Karpas-422 (cell line): ENCODE data around the gene SPTBN5. TPM values are rescaled to one million over a fixed set of nuclear protein-coding genes. Genes with fewer than 3 reads are reported as not detected.

Experiments
- DNase-seq: peaks from one replicate; pipeline ENCODE4 v3.0.0-alpha.2; 2015
- H2AFZ ChIP-seq: fragments of 200-600 bp; sonication (generic); 2 replicates; pipeline ENCODE4 v1.6.1; 2014; ENCODE audit warnings: antibody characterized with exemption, low read length, mixed read lengths
- H3K27ac ChIP-seq: fragments of 200-600 bp; sonication (generic); 2 replicates; pipeline ENCODE4 v1.5.1; 2014; ENCODE audit warnings: mild to moderate bottlenecking, low read length, moderate library complexity
- H3K27me3 ChIP-seq: fragments of 200-600 bp; sonication (generic); 2 replicates; pipeline ENCODE4 v1.6.1; 2014; ENCODE audit warnings: low read length, mixed read lengths
- H3K36me3 ChIP-seq: fragments of 200-600 bp; sonication (generic); 2 replicates; pipeline ENCODE4 v1.6.1; 2014; ENCODE audit warnings: low read length, mixed read lengths; ENCODE audit not compliant: insufficient read depth
- H3K4me1 ChIP-seq: fragments of 200-600 bp; sonication (generic); 2 replicates; pipeline ENCODE4 v1.6.1; 2014; ENCODE audit warnings: mild to moderate bottlenecking, low read length, mixed read lengths
- H3K4me2 ChIP-seq: fragments of 200-600 bp; sonication (generic); 2 replicates; pipeline ENCODE4 v1.6.1; 2014; ENCODE audit warnings: low read length, low read depth, mild to moderate bottlenecking; ENCODE audit not compliant: poor library complexity, severe bottlenecking
- H3K4me3 ChIP-seq: fragments of 200-600 bp; sonication (generic); 2 replicates; pipeline ENCODE4 v1.5.1; 2014; ENCODE audit warnings: mild to moderate bottlenecking, antibody characterized with exemption, low read length, mixed read lengths
- H3K79me2 ChIP-seq: fragments of 200-600 bp; sonication (generic); 2 replicates; pipeline ENCODE4 v1.6.1; 2014; ENCODE audit warnings: mild to moderate bottlenecking, low read length, mixed read lengths
- H3K9ac ChIP-seq: fragments of 200-600 bp; sonication (generic); 2 replicates; pipeline ENCODE4 v1.6.0; 2014; ENCODE audit warnings: low read length
- H3K9me2 ChIP-seq: fragments of 200-600 bp; sonication (generic), shearing (Covaris generic); replicated peaks from 2 replicates; pipeline ENCODE4 v1.6.0; 2014; ENCODE audit warnings: mild to moderate bottlenecking, low read length, moderate library complexity; ENCODE audit not compliant: insufficient read depth
- H3K9me3 ChIP-seq: fragments of 300-700, 200-600 bp; sonication (generic); 2 replicates; pipeline ENCODE4 v1.6.1; 2014; ENCODE audit warnings: low read length, mixed read lengths
- H4K20me1 ChIP-seq: fragments of 200-600 bp; sonication (generic); 2 replicates; pipeline ENCODE4 v1.6.1; 2014; ENCODE audit warnings: mild to moderate bottlenecking, antibody characterized with exemption, low read length, low read depth; ENCODE audit not compliant: insufficient read depth
- total RNA-seq: library from RNA; depleted of rRNA; stranded (reverse); fragments of >200 nt; shearing (Covaris generic); gene quantifications from 2 replicates; pipeline ENCODE4 v1.2.3, GENCODE V29; 2014; ENCODE audit warnings: low replicate concordance

SPTBN5 gene
- total RNA-seq, 1 experiment from 2014 or later: 0.11 TPM

DNA sequence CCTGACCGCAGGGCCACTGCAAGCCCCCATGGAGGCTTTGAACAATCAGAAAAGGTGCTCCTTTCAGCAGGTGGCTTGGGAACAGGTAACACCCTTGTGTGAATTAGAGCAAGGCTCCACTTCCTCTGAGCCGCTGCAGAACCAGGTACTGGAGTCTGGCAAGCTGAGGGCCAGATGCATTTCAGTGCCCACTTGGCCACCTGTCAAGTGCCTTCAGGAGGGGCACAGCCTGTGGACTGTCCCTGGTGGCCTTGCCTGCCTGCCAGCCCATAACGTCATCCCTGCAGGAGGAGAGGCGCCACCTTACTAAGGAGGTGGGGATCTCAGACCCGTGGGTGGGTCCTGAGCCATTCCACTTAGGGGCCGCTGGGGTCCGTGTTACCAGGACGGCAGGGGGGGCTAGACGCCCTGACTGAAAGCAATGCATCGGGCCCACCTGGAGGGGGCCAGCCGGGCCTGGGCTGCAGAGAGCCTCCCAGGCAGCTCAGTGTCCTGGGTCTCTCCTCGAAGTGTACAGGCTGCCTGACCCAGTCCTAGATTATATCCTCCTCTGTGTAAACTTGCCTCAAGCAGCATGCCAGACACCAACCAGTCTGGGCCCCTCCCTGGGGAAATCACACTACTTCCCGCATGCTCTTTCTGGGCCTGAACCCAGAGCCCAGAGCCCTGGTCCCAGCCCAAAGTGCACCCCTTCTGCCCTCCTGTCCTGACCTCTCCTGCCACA is 16.1 kb downstream of the SPTBN5 start:
- no peaks in the 10 kb centered on the region for H3K27me3 ChIP-seq
- H4K20me1 ChIP-seq: no peaks in the 10 kb centered on the region
- H3K36me3 ChIP-seq: no peaks in the 10 kb centered on the region
- no peak overlapping the region for H2AFZ ChIP-seq
- DNase-seq: no peak
- H3K9ac ChIP-seq: no peak overlapping the region
- H3K27ac ChIP-seq: no peak overlapping the region
- H3K4me1 ChIP-seq: no peaks in the 10 kb centered on the region
- H3K79me2 ChIP-seq: no peaks in the 10 kb centered on the region
- H3K4me3 ChIP-seq: no peak overlapping the region
- H3K9me3 ChIP-seq: no peaks in the 10 kb centered on the region
- H3K9me2 ChIP-seq: no peaks in the 10 kb centered on the region
- no peak overlapping the region for H3K4me2 ChIP-seq

GRCh38 chr15:41876689-41877088 is 17.2 kb downstream of the SPTBN5 start:
- DNase-seq: no peak
- Histone ChIP-seq H3K36me3 (no peaks in the 10 kb centered on the region), H3K9me3 (no peaks in the 10 kb centered on the region), H3K79me2 (no peaks in the 10 kb centered on the region), H4K20me1 (0 out of 2 replicates have a peak, but pooled peaks cover 3% of the 10 kb centered on the region), H3K27ac (no peak overlapping the region), H3K9ac (no peak overlapping the region), H2AFZ (no peak overlapping the region), H3K9me2 (no peaks in the 10 kb centered on the region), H3K4me2 (no peak overlapping the region), H3K4me3 (no peak overlapping the region), H3K27me3 (no peaks in the 10 kb centered on the region), H3K4me1 (no peaks in the 10 kb centered on the region)

DNA sequence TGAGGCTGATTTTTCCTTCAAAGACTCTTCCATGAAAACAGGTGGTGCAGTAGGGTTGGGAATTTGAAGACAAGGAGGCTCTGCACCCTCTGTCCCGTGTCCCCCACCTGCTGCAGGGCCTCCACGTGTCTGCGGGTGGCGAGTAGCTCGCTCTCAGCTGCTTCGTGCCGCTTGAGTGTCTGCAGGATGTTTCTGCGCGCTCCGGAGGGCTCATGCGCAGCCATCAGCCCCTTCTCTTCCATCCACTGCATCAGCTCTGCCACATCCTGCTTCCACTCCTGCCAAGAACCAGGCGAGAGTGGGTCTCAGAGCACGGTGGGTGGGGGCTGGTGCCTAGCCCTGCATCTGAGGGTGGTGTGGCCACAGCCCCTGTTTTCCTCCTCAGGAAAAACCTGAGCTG is 17.8 kb downstream of the SPTBN5 start:
- DNase-seq: no peak
- H3K36me3 ChIP-seq: no peaks in the 10 kb centered on the region
- H3K4me3 ChIP-seq: no peak overlapping the region
- H4K20me1 ChIP-seq: 0 out of 2 replicates have a peak, but pooled peaks cover 3% of the 10 kb centered on the region
- H3K27me3 ChIP-seq: no peaks in the 10 kb centered on the region
- no peak overlapping the region for H2AFZ ChIP-seq
- no peaks in the 10 kb centered on the region for H3K9me3 ChIP-seq
- no peak overlapping the region for H3K9ac ChIP-seq
- H3K4me1 ChIP-seq: no peaks in the 10 kb centered on the region
- H3K79me2 ChIP-seq: no peaks in the 10 kb centered on the region
- H3K9me2 ChIP-seq: no peaks in the 10 kb centered on the region
- H3K4me2 ChIP-seq: no peak overlapping the region
- no peak overlapping the region for H3K27ac ChIP-seq

DNA sequence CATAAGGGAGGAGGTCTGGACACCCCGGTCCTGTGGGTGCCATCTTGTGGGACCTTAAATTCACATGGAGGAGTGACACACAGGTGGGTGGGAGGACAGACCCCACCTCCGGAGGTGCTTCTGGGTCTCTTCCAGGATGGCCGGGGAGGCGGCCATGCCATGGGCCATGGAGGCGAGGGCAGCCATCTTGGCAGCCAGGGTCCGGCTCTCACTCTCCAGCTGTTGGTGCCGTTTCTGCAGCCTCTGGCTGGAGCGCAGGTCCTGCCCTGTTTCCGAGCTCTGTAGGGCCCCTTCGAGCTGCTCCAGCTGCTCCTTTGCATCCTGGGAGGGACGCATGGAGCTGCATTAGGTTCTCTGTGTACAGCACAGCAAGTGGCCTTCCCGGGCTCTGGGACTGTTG is 19.1 kb downstream of the SPTBN5 start:
- H3K9me2 ChIP-seq: no peaks in the 10 kb centered on the region
- H3K4me2 ChIP-seq: no peak overlapping the region
- H3K36me3 ChIP-seq: no peaks in the 10 kb centered on the region
- H3K79me2 ChIP-seq: no peaks in the 10 kb centered on the region
- no peak for DNase-seq
- H3K27ac ChIP-seq: no peak overlapping the region
- no peak overlapping the region for H3K9ac ChIP-seq
- H3K27me3 ChIP-seq: no peaks in the 10 kb centered on the region
- H2AFZ ChIP-seq: no peak overlapping the region
- H3K4me3 ChIP-seq: no peak overlapping the region
- H4K20me1 ChIP-seq: 0 out of 2 replicates have a peak, but pooled peaks cover 3% of the 10 kb centered on the region
- no peaks in the 10 kb centered on the region for H3K4me1 ChIP-seq
- H3K9me3 ChIP-seq: no peaks in the 10 kb centered on the region

- Histone ChIP-seq H4K20me1 (0 out of 2 replicates have a peak, but pooled peaks cover 3% of the 10 kb centered on the region), H3K36me3 (no peaks in the 10 kb centered on the region), H3K4me3 (no peak overlapping the region), H3K27me3 (no peaks in the 10 kb centered on the region), H3K27ac (no peak overlapping the region), H3K4me1 (no peaks in the 10 kb centered on the region), H2AFZ (no peak overlapping the region), H3K9me2 (no peaks in the 10 kb centered on the region), H3K9ac (no peak overlapping the region), H3K4me2 (no peak overlapping the region), H3K79me2 (no peaks in the 10 kb centered on the region), H3K9me3 (no peaks in the 10 kb centered on the region)
- no peak for DNase-seq
Observed at GRCh38 chr15:41873711-41874110, 20.1 kb downstream of the SPTBN5 start.

- Histone ChIP-seq H3K4me1 (no peaks in the 10 kb centered on the region), H3K4me3 (no peak overlapping the region), H3K9me2 (no peaks in the 10 kb centered on the region), H4K20me1 (0 out of 2 replicates have a peak, but pooled peaks cover 3% of the 10 kb centered on the region), H3K36me3 (no peaks in the 10 kb centered on the region), H3K9ac (no peak overlapping the region), H3K79me2 (no peaks in the 10 kb centered on the region), H3K27ac (no peak overlapping the region), H2AFZ (no peak overlapping the region), H3K4me2 (no peak overlapping the region), H3K27me3 (no peaks in the 10 kb centered on the region), H3K9me3 (no peaks in the 10 kb centered on the region)
- no peak for DNase-seq
Observed at GRCh38 chr15:41872166-41872747, 21.6 kb downstream of the SPTBN5 start.

DNA sequence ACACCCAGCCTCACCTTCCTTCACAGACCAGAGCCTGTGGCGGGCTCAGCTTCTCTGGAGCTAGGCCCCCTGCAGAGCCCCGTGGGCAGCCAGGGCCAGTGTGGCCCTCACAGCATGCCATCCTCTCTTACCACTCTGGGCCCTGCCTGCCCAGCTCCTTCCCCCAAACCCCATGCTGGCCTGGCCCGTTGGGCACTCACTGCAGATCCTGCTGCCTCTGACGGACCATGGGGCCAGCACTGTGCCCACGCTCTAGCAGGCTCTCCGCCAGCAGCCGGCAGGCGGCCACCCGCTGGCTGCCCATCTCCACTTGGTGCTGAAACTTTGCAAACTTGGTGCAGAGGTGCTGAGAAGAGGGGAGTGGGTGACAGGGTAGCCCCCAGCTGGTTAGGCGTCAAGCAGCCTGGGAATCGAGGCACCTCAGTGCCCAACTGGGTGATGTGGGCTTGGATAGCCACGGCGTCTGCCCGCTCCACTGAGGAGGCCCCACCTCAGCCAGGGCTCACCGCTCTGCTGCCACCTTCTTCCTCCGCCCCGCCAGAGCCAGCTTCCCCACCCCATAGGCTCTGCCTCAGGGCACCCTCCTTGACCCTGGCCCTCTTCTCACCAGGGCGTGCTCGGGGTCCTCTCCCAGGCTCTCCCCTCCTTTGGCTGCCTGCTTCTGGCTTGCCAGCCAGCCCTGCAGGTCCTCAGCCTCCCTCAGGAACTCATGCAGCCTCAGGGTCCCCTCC is 22.5 kb downstream of the SPTBN5 start:
- Histone ChIP-seq H3K4me2 (no peak overlapping the region), H2AFZ (no peak overlapping the region), H3K9me3 (no peaks in the 10 kb centered on the region), H3K36me3 (no peaks in the 10 kb centered on the region), H3K4me3 (no peak overlapping the region), H3K79me2 (no peaks in the 10 kb centered on the region), H4K20me1 (0 out of 2 replicates have a peak, but pooled peaks cover 3% of the 10 kb centered on the region), H3K27me3 (no peaks in the 10 kb centered on the region), H3K9me2 (no peaks in the 10 kb centered on the region), H3K4me1 (no peaks in the 10 kb centered on the region), H3K9ac (no peak overlapping the region), H3K27ac (no peak overlapping the region)
- no peak for DNase-seq

- 0 out of 2 replicates have a peak, but pooled peaks cover 3% of the 10 kb centered on the region for H4K20me1 ChIP-seq
- no peak overlapping the region for H3K27ac ChIP-seq
- no peak overlapping the region for H3K9ac ChIP-seq
- H3K4me3 ChIP-seq: no peak overlapping the region
- H3K9me2 ChIP-seq: no peaks in the 10 kb centered on the region
- H3K9me3 ChIP-seq: no peaks in the 10 kb centered on the region
- H3K4me1 ChIP-seq: no peaks in the 10 kb centered on the region
- no peaks in the 10 kb centered on the region for H3K36me3 ChIP-seq
- no peak overlapping the region for H3K4me2 ChIP-seq
- no peak for DNase-seq
- no peaks in the 10 kb centered on the region for H3K79me2 ChIP-seq
- no peaks in the 10 kb centered on the region for H3K27me3 ChIP-seq
- H2AFZ ChIP-seq: no peak overlapping the region
Observed at GRCh38 chr15:41870689-41871081, 23.2 kb downstream of the SPTBN5 start.
